Lower lobe of right lung (tissue), 2 donors: ENCODE data around the gene TRIM10. TPM values are rescaled to one million over a fixed set of nuclear protein-coding genes. Genes with fewer than 3 reads are reported as not detected.

Experiments used
- ATAC-seq, 2 donors: fragments of 200-7000 bp; cut with Tn5 transposase; one replicate each; pipeline ENCODE4 v1.9.1; 2020 to 2022; ENCODE audit warnings: mild to moderate bottlenecking in 2 of 2, moderate library complexity in 2 of 2
- DNase-seq: peaks from one replicate; pipeline ENCODE4 v3.0.0-alpha.2; 2020
- H3K27ac ChIP-seq: fragments of 200-600 bp; one replicate; pipeline ENCODE4 v1.8.0; 2022
- H3K27me3 ChIP-seq: fragments of 200-600 bp; one replicate; pipeline ENCODE4 v1.8.0; 2022; ENCODE audit warnings: low read depth
- H3K36me3 ChIP-seq: fragments of 200-600 bp; one replicate; pipeline ENCODE4 v1.8.0; 2022; ENCODE audit warnings: mild to moderate bottlenecking
- H3K4me1 ChIP-seq: fragments of 200-600 bp; one replicate; pipeline ENCODE4 v1.8.0; 2022
- H3K4me3 ChIP-seq: fragments of 200-600 bp; one replicate; pipeline ENCODE4 v1.8.0; 2022; ENCODE audit warnings: mild to moderate bottlenecking
- H3K9me3 ChIP-seq: fragments of 200-600 bp; one replicate; pipeline ENCODE4 v1.8.0; 2022
- intact Hi-C: fragments of 100-400 bp; cut with DNase I; formaldehyde crosslinking; loops from one replicate; pipeline ENCODE4 v1.11.0; 2022
- total RNA-seq: library from RNA; stranded (reverse); fragmentation: NEBNext Ultra II Directional; extraction: Animal tissue kit (Norgen Biotek cat#: 25700); gene quantifications from one replicate; pipeline ENCODE4 v1.2.1, GENCODE V29; 2021
- TF ChIP-seq, protein P1 (sequence below): fragments of 200-600 bp; IDR thresholded peaks from one replicate; pipeline ENCODE4 v1.8.0; 2022; ENCODE audit warnings: antibody characterized with exemption, mild to moderate bottlenecking
- donor health status: DM: no; HTN: yes; CAD: no; lungs with severe emphysema.

The TRIM10 gene
- total RNA-seq, 1 donor from 2014 or later, result not detected

DNA sequence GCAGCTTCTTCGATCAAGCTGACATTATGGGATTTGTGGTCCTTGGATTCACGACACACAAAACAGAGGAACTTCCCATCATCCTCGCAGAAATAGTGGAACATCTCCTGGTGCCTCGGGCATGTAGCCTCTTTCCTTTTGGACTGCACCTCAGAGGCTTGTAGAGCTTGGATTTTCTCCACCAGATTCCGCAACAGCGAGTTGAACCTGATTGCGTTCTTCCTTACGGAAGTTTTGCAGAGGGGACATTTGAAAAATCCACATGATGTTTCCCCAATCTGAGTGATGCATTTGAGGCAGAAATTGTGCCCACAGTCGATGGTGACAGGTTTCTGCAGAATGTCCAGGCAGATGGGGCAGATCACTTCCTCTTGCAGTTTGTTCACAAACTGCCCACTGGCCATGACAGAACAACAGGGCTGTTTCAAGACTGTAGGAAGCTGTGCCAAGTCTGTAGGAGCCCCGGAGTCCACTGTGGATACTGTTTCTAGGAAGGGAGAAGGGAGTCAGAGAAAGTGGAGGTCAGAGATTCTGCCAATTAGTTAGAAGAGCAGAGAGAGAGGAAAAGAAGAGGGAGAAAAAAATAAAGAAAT lies 48.5 kb downstream of the TRIM10 start:
- TF ChIP-seq, protein P1, sequence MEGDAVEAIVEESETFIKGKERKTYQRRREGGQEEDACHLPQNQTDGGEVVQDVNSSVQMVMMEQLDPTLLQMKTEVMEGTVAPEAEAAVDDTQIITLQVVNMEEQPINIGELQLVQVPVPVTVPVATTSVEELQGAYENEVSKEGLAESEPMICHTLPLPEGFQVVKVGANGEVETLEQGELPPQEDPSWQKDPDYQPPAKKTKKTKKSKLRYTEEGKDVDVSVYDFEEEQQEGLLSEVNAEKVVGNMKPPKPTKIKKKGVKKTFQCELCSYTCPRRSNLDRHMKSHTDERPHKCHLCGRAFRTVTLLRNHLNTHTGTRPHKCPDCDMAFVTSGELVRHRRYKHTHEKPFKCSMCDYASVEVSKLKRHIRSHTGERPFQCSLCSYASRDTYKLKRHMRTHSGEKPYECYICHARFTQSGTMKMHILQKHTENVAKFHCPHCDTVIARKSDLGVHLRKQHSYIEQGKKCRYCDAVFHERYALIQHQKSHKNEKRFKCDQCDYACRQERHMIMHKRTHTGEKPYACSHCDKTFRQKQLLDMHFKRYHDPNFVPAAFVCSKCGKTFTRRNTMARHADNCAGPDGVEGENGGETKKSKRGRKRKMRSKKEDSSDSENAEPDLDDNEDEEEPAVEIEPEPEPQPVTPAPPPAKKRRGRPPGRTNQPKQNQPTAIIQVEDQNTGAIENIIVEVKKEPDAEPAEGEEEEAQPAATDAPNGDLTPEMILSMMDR, result no peak
- H3K9me3 ChIP-seq, result no peaks in the 10 kb centered on the region
- H3K4me3 ChIP-seq, result no peak overlapping the region
- no peak overlapping the region for H3K27ac ChIP-seq
- intact Hi-C loops, result no loop called here
- peaks cover 35% of the 10 kb centered on the region for H3K27me3 ChIP-seq
- H3K4me1 ChIP-seq, result no peaks in the 10 kb centered on the region
- H3K36me3 ChIP-seq, result no peaks in the 10 kb centered on the region
- DNase-seq, result no peak
- ATAC-seq, result no peak

DNA sequence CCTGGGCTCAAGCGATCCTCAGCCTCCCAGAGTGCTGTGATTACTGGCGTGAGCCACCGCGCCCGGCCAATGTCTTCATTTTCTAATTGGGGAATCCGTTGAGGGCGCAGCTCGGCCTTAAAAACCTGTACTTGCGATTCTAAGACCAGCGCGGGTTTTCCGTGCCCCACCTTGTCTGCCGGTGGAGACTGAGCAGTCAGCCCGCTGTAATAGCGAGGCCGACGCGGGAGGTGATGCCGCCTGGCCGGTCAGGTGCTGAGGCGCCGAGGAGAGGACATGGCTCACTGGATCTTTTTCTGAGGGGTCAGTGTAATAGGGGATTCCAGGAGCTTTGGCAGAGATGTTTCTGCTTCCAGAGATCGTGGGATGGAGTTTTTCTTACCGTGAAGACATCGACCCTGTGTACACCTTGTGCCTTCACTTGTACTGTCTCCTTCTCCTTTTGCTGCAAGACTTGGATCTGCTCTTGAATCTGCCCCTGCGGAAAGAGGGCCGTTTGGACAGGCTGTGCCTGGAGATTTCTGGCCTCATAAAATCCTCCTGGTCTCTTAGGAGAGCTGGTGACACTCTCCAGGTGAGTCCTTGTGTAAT lies 49.6 kb downstream of the TRIM10 start:
- H3K36me3 ChIP-seq, result no peaks in the 10 kb centered on the region
- H3K27me3 ChIP-seq, result peaks cover 39% of the 10 kb centered on the region
- H3K9me3 ChIP-seq, result no peaks in the 10 kb centered on the region
- H3K27ac ChIP-seq, result no peak overlapping the region
- no peaks in the 10 kb centered on the region for H3K4me1 ChIP-seq
- no peak for DNase-seq
- H3K4me3 ChIP-seq, result no peak overlapping the region
- intact Hi-C loops, result no loop called here
- TF ChIP-seq, protein P1, result no peak
- no peak for ATAC-seq

DNA sequence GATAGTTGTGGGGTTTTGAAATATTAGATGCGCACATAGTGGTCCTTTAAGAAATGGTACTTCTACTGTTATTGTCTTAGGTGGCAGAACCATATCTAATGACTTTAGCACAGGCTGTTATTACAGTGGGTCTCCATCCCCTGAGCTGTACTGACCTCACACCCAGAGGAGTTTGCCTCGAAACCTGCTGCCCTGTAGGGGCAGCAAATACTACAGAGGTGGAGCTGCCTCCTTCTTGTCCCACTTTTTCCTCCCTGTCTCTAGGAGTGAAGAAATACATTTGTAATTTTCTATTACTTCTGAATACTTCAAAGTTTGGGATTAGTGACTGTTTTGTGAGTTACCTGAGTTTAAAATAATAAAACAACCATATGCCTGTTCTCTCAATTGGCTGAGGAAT lies 56.4 kb downstream of the TRIM10 start:
- TF ChIP-seq, protein P1, result no peak
- peaks cover 11% of the 10 kb centered on the region for H3K27me3 ChIP-seq
- intact Hi-C loops, result no loop called here

DNA sequence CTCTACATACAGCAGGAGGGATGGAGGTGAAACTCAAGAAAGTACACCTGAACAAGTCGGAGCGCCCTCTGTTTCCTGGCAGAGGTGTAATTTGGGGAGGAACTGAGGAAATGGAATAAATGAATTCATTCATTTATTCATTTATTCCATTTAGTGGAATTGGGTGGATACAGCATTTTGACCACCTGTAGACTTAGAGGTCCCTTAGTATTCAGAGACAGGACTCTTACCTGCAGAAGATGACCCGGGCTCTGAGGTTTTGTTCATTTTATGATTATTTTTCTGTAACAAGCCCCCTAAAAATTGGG lies 57.2 kb downstream of the TRIM10 start:
- Histone ChIP-seq H3K4me1 (peaks cover 35% of the 10 kb centered on the region), H3K9me3 (no peaks in the 10 kb centered on the region), H3K27me3 (peaks cover 5% of the 10 kb centered on the region), H3K4me3 (peak overlapping the region; percentile 54), H3K36me3 (no peaks in the 10 kb centered on the region), H3K27ac (no peak overlapping the region)
- DNase-seq (no peak), ATAC-seq (no peak)
- intact Hi-C loops, result no loop called here
- TF ChIP-seq, protein P1, result no peak

More for the DNA sequence above, 56.4 kb downstream of the TRIM10 start:
- Histone ChIP-seq H3K9me3 (no peaks in the 10 kb centered on the region), H3K27ac (no peak overlapping the region), H3K4me3 (no peak overlapping the region), H3K4me1 (peaks cover 35% of the 10 kb centered on the region), H3K36me3 (no peaks in the 10 kb centered on the region)
- no peak for DNase-seq
- no peak for ATAC-seq

DNA sequence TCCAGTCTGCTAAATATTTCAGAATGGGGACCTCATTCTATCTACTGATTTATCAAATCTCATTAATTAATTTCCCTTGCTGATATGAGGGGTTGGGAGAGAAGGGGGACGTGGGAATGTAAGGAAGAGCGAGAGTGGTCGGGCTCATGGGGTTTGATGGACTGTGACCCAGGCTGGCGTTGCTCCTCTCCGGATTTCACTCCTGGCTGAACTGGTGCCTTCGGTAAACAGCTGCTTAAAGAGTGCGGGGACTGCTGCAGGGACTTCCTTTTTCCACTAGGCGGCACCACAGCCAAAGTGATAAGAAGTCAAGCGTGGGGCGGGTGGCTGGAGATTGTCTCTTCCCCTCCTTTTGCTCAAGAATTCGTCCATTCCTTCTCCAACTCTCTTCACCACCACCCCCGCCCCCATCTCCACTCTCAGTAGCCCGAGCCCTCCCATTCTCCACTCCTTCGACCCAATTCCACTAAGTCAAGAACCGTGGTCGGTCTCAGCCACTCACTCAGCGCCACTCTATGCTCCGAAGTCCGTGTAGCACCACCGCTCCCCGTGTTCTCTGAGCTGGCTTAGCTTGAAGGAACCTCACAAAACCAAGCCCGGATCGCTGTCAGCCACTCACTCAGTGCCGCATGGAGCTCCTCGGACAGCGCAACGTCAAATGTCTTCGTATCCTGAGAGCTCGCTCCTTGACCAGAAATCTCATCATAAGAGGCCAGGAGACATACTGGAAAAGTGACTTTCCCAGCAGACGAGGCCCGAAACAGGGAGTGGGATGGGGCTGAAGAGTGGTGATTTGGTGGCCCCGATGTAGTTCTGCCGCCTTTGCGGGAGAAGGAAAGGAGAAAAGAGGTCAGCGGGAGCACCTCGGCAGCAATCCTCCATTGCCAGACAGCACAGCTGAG lies 57.8 kb downstream of the TRIM10 start:
- H3K27me3 ChIP-seq, result peaks cover 10% of the 10 kb centered on the region
- intact Hi-C loops, result no loop called here
- no peaks in the 10 kb centered on the region for H3K9me3 ChIP-seq
- no peaks in the 10 kb centered on the region for H3K36me3 ChIP-seq
- TF ChIP-seq, protein P1, result peak; percentile 89
- peaks cover 35% of the 10 kb centered on the region for H3K4me1 ChIP-seq
- peak; percentile 87 to 90 for ATAC-seq
- peak overlapping the region; percentile 54 for H3K4me3 ChIP-seq
- peak overlapping the region; percentile 50 for H3K27ac ChIP-seq
- peak; percentile 89 for DNase-seq
